ENCODE data around the gene ADAM12.

Gene ADAM12

GRCh38 chr10:126075009-126075408 is 313.3 kb downstream of the ADAM12 start:
- TF ChIP-seq CTCF (IDR thresholded peaks at IDR 0.05; ENCODE audit: extremely low read depth, missing control alignments) = no peak
- DNase-seq (ENCODE audit: low spot score) = no peak

- no peak for TF ChIP-seq CTCF (IDR thresholded peaks at IDR 0.05; ENCODE audit: extremely low read depth, missing control alignments)
- no peak for DNase-seq (ENCODE audit: low spot score)
These were observed 314.0 kb downstream of the ADAM12 start for GRCh38 chr10:126074291-126074690.

- no peak for DNase-seq (ENCODE audit: low spot score)
- no peak for TF ChIP-seq CTCF (IDR thresholded peaks at IDR 0.05; ENCODE audit: extremely low read depth, missing control alignments)
These were observed 314.7 kb downstream of the ADAM12 start for GRCh38 chr10:126073606-126074005.

- no peak for DNase-seq (ENCODE audit: low spot score)
- no peak for TF ChIP-seq CTCF (IDR thresholded peaks at IDR 0.05; ENCODE audit: extremely low read depth, missing control alignments)
These were observed 315.7 kb downstream of the ADAM12 start for GRCh38 chr10:126072622-126073021.

- no peak for DNase-seq (ENCODE audit: low spot score)
- TF ChIP-seq CTCF (IDR thresholded peaks at IDR 0.05; ENCODE audit: extremely low read depth, missing control alignments) = no peak
These were observed 317.6 kb downstream of the ADAM12 start for GRCh38 chr10:126070476-126071215.

- no peak for TF ChIP-seq CTCF (IDR thresholded peaks at IDR 0.05; ENCODE audit: extremely low read depth, missing control alignments)
- DNase-seq (ENCODE audit: low spot score) = no peak
These were observed 320.0 kb downstream of the ADAM12 start for GRCh38 chr10:126068322-126068721.

GRCh38 chr10:126066456-126066855 is 321.8 kb downstream of the ADAM12 start:
- DNase-seq (ENCODE audit: low spot score) = no peak
- no peak for TF ChIP-seq CTCF (IDR thresholded peaks at IDR 0.05; ENCODE audit: extremely low read depth, missing control alignments)
